ENCODE data around the gene PDE8B. TPM values are rescaled to one million over a fixed set of nuclear protein-coding genes. Genes with fewer than 3 reads are reported as not detected.

The PDE8B gene
- total RNA-seq, 1 experiment from 2014 or later, result 0.54 TPM

- Mint-ChIP-seq H3K36me3 (ENCODE audit: insufficient read depth, unreplicated experiment) (peaks cover 4% of the 10 kb centered on the region), H3K4me3 (ENCODE audit: low read depth, unreplicated experiment) (no peak overlapping the region), H3K27ac (ENCODE audit: unreplicated experiment) (no peak overlapping the region), H3K4me1 (ENCODE audit: low read depth, unreplicated experiment) (no peaks in the 10 kb centered on the region), H3K9me3 (ENCODE audit: low read depth, unreplicated experiment) (peaks cover 3% of the 10 kb centered on the region), H3K27me3 (ENCODE audit: unreplicated experiment) (no peaks in the 10 kb centered on the region)
- no peak for TF ChIP-seq CTCF (IDR thresholded peaks at IDR 0.05; ENCODE audit: unreplicated experiment)
- no peak for DNase-seq
- CTCF ChIA-PET, result no interaction called here
- intact Hi-C loops (cut with micrococcal nuclease; ENCODE audit: unreplicated experiment), result no loop called here
- BruUV-seq (replicated peaks), result no TSS peak
Observed at GRCh38 chr5:77448831-77449230, 238.4 kb downstream of the PDE8B start.

DNA sequence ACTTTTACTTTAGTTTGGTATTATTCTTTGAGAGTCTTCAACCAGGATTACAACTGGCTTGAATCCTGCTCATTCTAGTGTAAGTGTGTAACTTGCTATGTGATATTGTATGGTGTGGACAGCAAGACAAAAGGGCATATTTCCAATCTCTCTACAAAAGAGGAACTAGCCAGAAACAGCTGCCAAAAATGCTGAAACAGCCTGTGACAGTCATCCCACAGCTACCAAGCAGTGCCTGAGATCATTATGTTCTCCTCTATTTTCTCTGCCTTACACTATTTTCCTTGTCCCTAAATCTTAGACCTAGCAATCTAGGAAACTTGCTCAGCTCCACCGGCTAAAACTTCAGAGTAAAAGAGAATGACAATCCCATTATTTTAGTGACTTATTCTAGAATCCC is 238.8 kb downstream of the PDE8B start:
- no peak for DNase-seq
- Mint-ChIP-seq H3K36me3 (ENCODE audit: insufficient read depth, unreplicated experiment) (peaks cover 4% of the 10 kb centered on the region), H3K27ac (ENCODE audit: unreplicated experiment) (no peak overlapping the region), H3K9me3 (ENCODE audit: low read depth, unreplicated experiment) (peaks cover 3% of the 10 kb centered on the region), H3K4me3 (ENCODE audit: low read depth, unreplicated experiment) (no peak overlapping the region), H3K4me1 (ENCODE audit: low read depth, unreplicated experiment) (no peaks in the 10 kb centered on the region), H3K27me3 (ENCODE audit: unreplicated experiment) (no peaks in the 10 kb centered on the region)
- no peak for TF ChIP-seq CTCF (IDR thresholded peaks at IDR 0.05; ENCODE audit: unreplicated experiment)
- CTCF ChIA-PET, result no interaction called here
- BruUV-seq (replicated peaks), result no TSS peak
- intact Hi-C loops (cut with micrococcal nuclease; ENCODE audit: unreplicated experiment), result no loop called here

- Mint-ChIP-seq H3K36me3 (ENCODE audit: insufficient read depth, unreplicated experiment) (peaks cover 4% of the 10 kb centered on the region), H3K4me1 (ENCODE audit: low read depth, unreplicated experiment) (no peaks in the 10 kb centered on the region), H3K4me3 (ENCODE audit: low read depth, unreplicated experiment) (no peak overlapping the region), H3K27me3 (ENCODE audit: unreplicated experiment) (no peaks in the 10 kb centered on the region), H3K27ac (ENCODE audit: unreplicated experiment) (no peak overlapping the region), H3K9me3 (ENCODE audit: low read depth, unreplicated experiment) (peaks cover 3% of the 10 kb centered on the region)
- CTCF ChIA-PET, result no interaction called here
- TF ChIP-seq CTCF (IDR thresholded peaks at IDR 0.05; ENCODE audit: unreplicated experiment), result no peak
- BruUV-seq (replicated peaks), result no TSS peak
- DNase-seq, result no peak
- intact Hi-C loops (cut with micrococcal nuclease; ENCODE audit: unreplicated experiment), result no loop called here
Observed at GRCh38 chr5:77449981-77450380, 239.5 kb downstream of the PDE8B start.

DNA sequence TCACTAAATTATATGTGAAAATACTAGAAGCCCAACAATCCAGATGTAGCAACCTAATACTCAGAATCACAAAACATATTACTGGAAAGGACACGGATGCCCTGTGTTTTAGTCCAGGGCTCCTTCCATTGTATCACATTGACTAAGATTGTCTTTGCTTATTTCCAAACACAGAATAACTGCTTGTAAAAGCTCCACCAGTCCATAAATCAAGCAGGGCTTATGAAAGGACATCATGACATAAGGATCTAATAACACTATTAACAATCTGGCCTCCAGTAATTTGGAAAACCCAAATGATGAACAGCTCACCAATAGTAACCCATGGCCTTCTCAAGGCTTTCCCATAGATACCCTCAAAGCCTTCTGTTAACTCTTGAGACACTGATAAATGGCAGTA is 241.9 kb downstream of the PDE8B start:
- Mint-ChIP-seq H3K36me3 (ENCODE audit: insufficient read depth, unreplicated experiment) (no peaks in the 10 kb centered on the region), H3K9me3 (ENCODE audit: low read depth, unreplicated experiment) (peaks cover 1% of the 10 kb centered on the region), H3K4me3 (ENCODE audit: low read depth, unreplicated experiment) (no peak overlapping the region), H3K27me3 (ENCODE audit: unreplicated experiment) (no peaks in the 10 kb centered on the region), H3K27ac (ENCODE audit: unreplicated experiment) (no peak overlapping the region), H3K4me1 (ENCODE audit: low read depth, unreplicated experiment) (no peaks in the 10 kb centered on the region)
- BruUV-seq (replicated peaks), result no TSS peak
- DNase-seq, result no peak
- intact Hi-C loops (cut with micrococcal nuclease; ENCODE audit: unreplicated experiment), result no loop called here
- CTCF ChIA-PET, result interaction anchor here (0.6 kb wide), 1 partner anchor 383 kb away, joined by 3 read pairs; no protein-coding TSS in a partner anchor
- no peak for TF ChIP-seq CTCF (IDR thresholded peaks at IDR 0.05; ENCODE audit: unreplicated experiment)
